H1 (cell line): Measurements from ENCODE around the gene SH3PXD2B. TPM values are rescaled to one million over a fixed set of nuclear protein-coding genes. Genes with fewer than 3 reads are reported as not detected.

ENCODE experiments used
- CTCF ChIA-PET: fragments of 300-600 bp; sonication (Branson Sonifier 250); formaldehyde crosslinking; loops from one replicate; lab custom pipeline; 2021; ENCODE audit not compliant: partially characterized antibody; lab: Charles Lee
- POLR2A ChIA-PET: fragments of 300-600 bp; sonication (Branson Sonifier 250); formaldehyde crosslinking; loops from one replicate; lab custom pipeline; 2021; ENCODE audit warnings: inconsistent platforms; ENCODE audit not compliant: partially characterized antibody; lab: Charles Lee
- DNase-seq, 2 experiments: peaks; one replicate each; pipeline versions ENCODE4 v3.0.0 to v3.0.0-alpha.2; 2010 to 2022; ENCODE audit warnings: low spot score in 2 of 2, low read depth in 1 of 2, mixed read lengths in 1 of 2
- FAIRE-seq: peaks from 2 replicates; lab custom pipeline; 2011; peaks lifted over from hg19 to GRCh38; lab: Jason Lieb, UNC
- H2AFZ ChIP-seq: 2 replicates; pipeline ENCODE4 v1.8.1; 2012; ENCODE audit warnings: low read length, inconsistent platforms
- H2AK5ac ChIP-seq: 2 replicates; pipeline ENCODE4 v1.6.1; 2013; ENCODE audit warnings: low read depth, low read length
- H2BK120ac ChIP-seq: replicated peaks from 2 replicates; pipeline ENCODE3; 2013; ENCODE audit warnings: low read depth, low read length, inconsistent platforms
- H2BK12ac ChIP-seq: 2 replicates; pipeline ENCODE4 v1.6.1; 2013; ENCODE audit warnings: low read depth, low read length
- H2BK15ac ChIP-seq: 2 replicates; pipeline ENCODE4 v1.6.1; 2013; ENCODE audit warnings: low read length
- H2BK20ac ChIP-seq: 2 replicates; pipeline ENCODE4 v1.6.1; 2013; ENCODE audit warnings: low read length
- H2BK5ac ChIP-seq: 2 replicates; pipeline ENCODE4 v1.6.1; 2013; ENCODE audit warnings: low read depth, low read length
- H3K14ac ChIP-seq: 2 replicates; pipeline ENCODE4 v1.6.1; 2013; ENCODE audit warnings: inconsistent platforms; ENCODE audit not compliant: insufficient read length
- H3K18ac ChIP-seq: 2 replicates; pipeline ENCODE4 v1.6.1; 2013; ENCODE audit warnings: low read length; ENCODE audit errors: extremely low read depth
- H3K23ac ChIP-seq: 2 replicates; pipeline ENCODE4 v1.6.1; 2013; ENCODE audit warnings: inconsistent platforms; ENCODE audit not compliant: insufficient read length
- H3K23me2 ChIP-seq: 2 replicates; pipeline ENCODE4 v1.6.1; 2013; ENCODE audit warnings: low read depth, low read length
- H3K27ac ChIP-seq: 2 replicates; pipeline ENCODE4 v1.6.1; 2011; ENCODE audit warnings: low read depth, low read length, inconsistent platforms
- H3K27me3 ChIP-seq, 4 experiments: replicated peaks in 1 of 4; 1 replicate in 1 of 4; 2 replicates in 3 of 4; pipeline versions ENCODE4 v1.6.1 to v1.8.1; 2011 to 2013; ENCODE audit warnings: low read length in 3 of 4, mild to moderate bottlenecking in 3 of 4, inconsistent platforms in 2 of 4, mixed read lengths in 2 of 4, moderate library complexity in 1 of 4; ENCODE audit not compliant: control insufficient read depth in 3 of 4, insufficient read depth in 3 of 4; ENCODE audit errors: extremely low read depth in 1 of 4
- H3K36me3 ChIP-seq, 4 experiments: 2 replicates each; pipeline versions ENCODE4 v1.6.1 to v1.8.1; 2011 to 2013; ENCODE audit warnings: mild to moderate bottlenecking in 4 of 4, low read length in 3 of 4, moderate library complexity in 2 of 4, control low read depth in 1 of 4, inconsistent platforms in 1 of 4; ENCODE audit not compliant: insufficient read depth in 4 of 4, control insufficient read depth in 2 of 4
- H3K4ac ChIP-seq: replicated peaks from 2 replicates; pipeline ENCODE3; 2013; ENCODE audit warnings: low read length, low read depth, mixed read lengths, inconsistent platforms; ENCODE audit not compliant: insufficient read length
- H3K4me1 ChIP-seq, 4 experiments: replicated peaks in 1 of 4; 1 replicate in 1 of 4; 2 replicates in 3 of 4; pipeline versions ENCODE4 v1.6.1 to v1.8.1; 2011 to 2013; ENCODE audit warnings: low read length in 3 of 4, inconsistent platforms in 2 of 4, mixed read lengths in 1 of 4; ENCODE audit not compliant: insufficient read depth in 4 of 4, control insufficient read depth in 3 of 4
- H3K4me2 ChIP-seq, 2 experiments: 2 replicates each; pipeline versions ENCODE4 v1.6.1 to v1.8.1; 2011 to 2013; ENCODE audit warnings: low read depth in 2 of 2, low read length in 2 of 2, control low read depth in 1 of 2, inconsistent platforms in 1 of 2, mild to moderate bottlenecking in 1 of 2; ENCODE audit not compliant: insufficient read depth in 1 of 2
- H3K4me3 ChIP-seq, 4 experiments: fragments of 200-600, 300-600 bp in 1 of 4; sonication (generic), shearing (Covaris generic), sonication (Bioruptor Twin) in 1 of 4; 2 replicates each; pipeline versions ENCODE4 v1.5.1 to v1.8.1; 2011 to 2016; ENCODE audit warnings: low read length in 4 of 4, low read depth in 3 of 4, control low read depth in 2 of 4, inconsistent platforms in 2 of 4, mild to moderate bottlenecking in 2 of 4, mixed read lengths in 1 of 4, moderate library complexity in 1 of 4; ENCODE audit not compliant: insufficient read depth in 2 of 4; ENCODE audit errors: extremely low read depth in 1 of 4
- H3K56ac ChIP-seq: replicated peaks from 2 replicates; pipeline ENCODE3; 2013; ENCODE audit warnings: low read depth, mild to moderate bottlenecking, mixed read lengths, low read length, inconsistent platforms; ENCODE audit not compliant: insufficient read length
- H3K79me1 ChIP-seq: 2 replicates; pipeline ENCODE4 v1.6.1; 2013; ENCODE audit warnings: low read depth, low read length, control low read depth
- H3K79me2 ChIP-seq, 2 experiments: 2 replicates each; pipeline versions ENCODE4 v1.6.1 to v1.8.1; 2012 to 2013; ENCODE audit warnings: low read length in 2 of 2, mild to moderate bottlenecking in 2 of 2, inconsistent platforms in 1 of 2; ENCODE audit not compliant: insufficient read depth in 2 of 2, control insufficient read depth in 1 of 2
- H3K9ac ChIP-seq, 4 experiments: replicated peaks in 1 of 4; 1 replicate in 1 of 4; 2 replicates in 3 of 4; pipeline versions ENCODE4 v1.6.1 to v1.8.1; 2011 to 2013; ENCODE audit warnings: low read depth in 3 of 4, low read length in 3 of 4, control low read depth in 2 of 4, mild to moderate bottlenecking in 2 of 4, moderate library complexity in 2 of 4, inconsistent platforms in 1 of 4; ENCODE audit errors: extremely low read depth in 1 of 4
- H3K9me3 ChIP-seq, 2 experiments: 2 replicates each; pipeline versions ENCODE4 v1.6.1 to v1.8.1; 2012 to 2013; ENCODE audit warnings: mild to moderate bottlenecking in 2 of 2, moderate library complexity in 2 of 2, control low read depth in 1 of 2, inconsistent platforms in 1 of 2, low read depth in 1 of 2, low read length in 1 of 2, mixed read lengths in 1 of 2; ENCODE audit not compliant: insufficient read depth in 2 of 2
- H4K20me1 ChIP-seq, 2 experiments: replicated peaks in 1 of 2; 2 replicates each; pipeline versions ENCODE3 to v1.8.1; 2011 to 2013; ENCODE audit warnings: inconsistent platforms in 2 of 2, low read length in 2 of 2, mild to moderate bottlenecking in 1 of 2; ENCODE audit not compliant: insufficient read depth in 2 of 2, control insufficient read depth in 1 of 2
- H4K5ac ChIP-seq: 2 replicates; pipeline ENCODE4 v1.6.1; 2013; ENCODE audit warnings: low read length, low read depth, mixed read lengths, inconsistent platforms; ENCODE audit not compliant: insufficient read length
- H4K8ac ChIP-seq: 2 replicates; pipeline ENCODE4 v1.8.0; 2013; ENCODE audit warnings: mild to moderate bottlenecking, moderate library complexity, low read length, inconsistent platforms; ENCODE audit not compliant: insufficient read depth; ENCODE audit errors: extremely low read depth
- H4K91ac ChIP-seq: replicated peaks from 2 replicates; pipeline ENCODE3; 2013; ENCODE audit warnings: low read length, mixed read lengths, inconsistent platforms; ENCODE audit not compliant: insufficient read length
- BRCA1 ChIP-seq: IDR thresholded peaks from 2 replicates; pipeline ENCODE4 v1.6.1; 2012; ENCODE audit warnings: low read depth, low read length, improper control_type of control experiment
- NRF1 ChIP-seq: IDR thresholded peaks from 2 replicates; pipeline ENCODE4 v1.6.1; 2011; ENCODE audit warnings: mild to moderate bottlenecking, low read depth, low read length, improper control_type of control experiment
- RXRA ChIP-seq: IDR thresholded peaks from 2 replicates; pipeline ENCODE4 v1.6.1; 2011; ENCODE audit warnings: low read depth, mild to moderate bottlenecking, low read length, moderate library complexity; ENCODE audit not compliant: insufficient read depth
- SUZ12 ChIP-seq: fragments of 200-600 bp; sonication (generic); IDR thresholded peaks from 2 replicates; pipeline ENCODE4 v1.6.1; 2012; ENCODE audit warnings: mild to moderate bottlenecking, inconsistent platforms, low read length, moderate library complexity, mixed read lengths
- WGBS, 2 experiments: shearing (Covaris generic) in 1 of 2; methylation state at CpG; one replicate each; pipeline versions ENCODE4 v1.1.6 to v1.1.7; 2013 to 2015; ENCODE audit warnings: low lambda C conversion rate in 2 of 2, mixed read lengths in 2 of 2, inconsistent platforms in 1 of 2, low coverage in 1 of 2, missing lambda C conversion rate in 1 of 2; ENCODE audit not compliant: insufficient replicate concordance in 2 of 2, insufficient coverage in 1 of 2, insufficient read length in 1 of 2; ENCODE audit errors: extremely low coverage in 1 of 2, missing lambda C conversion rate in 1 of 2; 5-methylcytosine and 5-hydroxymethylcytosine counted together
- polyA plus RNA-seq, 7 experiments: library from polyadenylated mRNA; depleted of rRNA in 3 of 7; stranded (reverse) in 5 of 7; unstranded in 2 of 7; fragments of >200 nt in 5 of 7; fragments of 200-250 nt in 2 of 7; gene quantifications; 1 replicate in 5 of 7; 2 replicates in 1 of 7; 4 replicates in 1 of 7; pipeline versions ENCODE4 v1.2.1 to v1.2.3, GENCODE V29; 2011 to 2013; ENCODE audit warnings: missing spikeins in 2 of 7, mixed read lengths in 2 of 7
- total RNA-seq: library from RNA; stranded (reverse); fragmentation: NEBNext Ultra II Directional; extraction: Animal tissue kit (Norgen Biotek cat#: 25700); gene quantifications from 2 replicates; pipeline ENCODE4 v1.2.1, GENCODE V29; 2021

SH3PXD2B gene
- total and polyA plus RNA-seq, 2 of the 8 experiments (the other 6 are each of a cell fraction or from before 2014, with no cell fraction given) = 32.9 to 72.9 TPM

- Histone ChIP-seq H3K79me2 (peaks cover 47 to 77% of the 10 kb centered on the region in 2 experiments), H2BK5ac (no peak overlapping the region), H4K8ac (no peak overlapping the region), H4K5ac (no peak overlapping the region), H2BK12ac (no peak overlapping the region), H3K9ac (no peak overlapping the region), H3K9me3 (no peaks in the 10 kb centered on the region), H3K56ac (no peak overlapping the region), H3K4me3 (no peak overlapping the region), H3K14ac (no peak overlapping the region), H3K23me2 (no peaks in the 10 kb centered on the region), H3K36me3 (no peaks in the 10 kb centered on the region), H3K4me2 (no peak overlapping the region; a peak in 1 of 4 replicates), H3K27ac (no peak overlapping the region), H2AFZ (no peak overlapping the region), H4K20me1 (peaks cover 8 to 20% of the 10 kb centered on the region in 2 experiments), H2BK120ac (no peak overlapping the region), H2AK5ac (no peak overlapping the region), H2BK15ac (no peak overlapping the region), H3K23ac (no peak overlapping the region), H3K27me3 (no peaks in the 10 kb centered on the region), H3K79me1 (peaks cover 2% of the 10 kb centered on the region; the same call in 1 of the 2 replicates), H4K91ac (no peak overlapping the region), H2BK20ac (no peak overlapping the region), H3K4ac (no peak overlapping the region), H3K18ac (no peak overlapping the region), H3K4me1 (peaks cover 0 to 10% (median 0%) of the 10 kb centered on the region in 4 experiments; a peak in 4 of 7 replicates)
- CTCF ChIA-PET = interaction anchor here (0.6 to 1.3 kb wide), 6 partner anchors 9 to 793 kb away, joined by 3 to 6 read pairs (median 4); no protein-coding TSS in a partner anchor
- FAIRE-seq = no peak
- TF ChIP-seq BRCA1 (no peak), RXRA (no peak), NRF1 (no peak), SUZ12 (no peak)
- 92% methylated on average over 5 of the region's 5 CpGs; no CpG with 5 or more reads in 1 of the 2 experiments for WGBS, 2 experiments
- DNase-seq = no peak
- POLR2A ChIA-PET = interaction anchor here (0.6 to 1.4 kb wide), 3 partner anchors 14 to 283 kb away, joined by 3 to 5 read pairs (median 3); no protein-coding TSS in a partner anchor
Observed at GRCh38 chr5:172280317-172280716, 174.0 kb downstream of the SH3PXD2B start.
